IMR-90 (cell line): Measurements from ENCODE around the gene LATS2. TPM values are rescaled to one million over a fixed set of nuclear protein-coding genes. Genes with fewer than 3 reads are reported as not detected.

Experiments used
- ATAC-seq: fragments of 200-7000 bp; cut with Tn5 transposase; 2 replicates; pipeline ENCODE4 v1.9.1; 2020; ENCODE audit warnings: low read depth, mild to moderate bottlenecking, moderate library complexity
- BruUV-seq: library from RNA; stranded (reverse); fragments of 400-500 nt; replicated peaks from 2 replicates; lab custom pipeline; 2021; lab: Mats Ljungman, UMichigan
- CTCF ChIA-PET: fragments of 300-600 bp; formaldehyde crosslinking; extraction: SDS; loops from one replicate; lab custom pipeline; 2021; ENCODE audit warnings: antibody characterized with exemption; lab: Yijun Ruan, JAX
- POLR2A ChIA-PET: fragments of 300-600 bp; sonication (Branson Sonifier 250); formaldehyde crosslinking; loops from one replicate; lab custom pipeline; 2022; ENCODE audit warnings: antibody characterized with exemption; ENCODE audit not compliant: unreplicated experiment; lab: Charles Lee
- DNase-seq: peaks from one replicate; pipeline ENCODE4 v3.0.0; 2013
- H2AFZ ChIP-seq: replicated peaks from 2 replicates; pipeline ENCODE3; 2013; ENCODE audit warnings: low read length, mild to moderate bottlenecking; ENCODE audit not compliant: poor library complexity
- H2AK5ac ChIP-seq: 2 replicates; pipeline ENCODE4 v1.6.1; 2013; ENCODE audit warnings: low read depth, low read length, inconsistent platforms
- H2AK9ac ChIP-seq: replicated peaks from 2 replicates; pipeline ENCODE3; 2013; ENCODE audit warnings: mild to moderate bottlenecking, low read depth, low read length, moderate library complexity; ENCODE audit not compliant: poor library complexity
- H2BK120ac ChIP-seq: 2 replicates; pipeline ENCODE4 v1.6.1; 2013; ENCODE audit warnings: low read depth, low read length, inconsistent platforms
- H2BK15ac ChIP-seq: 3 replicates; pipeline ENCODE4 v1.6.1; 2013; ENCODE audit warnings: low read depth, low read length, inconsistent platforms
- H2BK20ac ChIP-seq: 2 replicates; pipeline ENCODE4 v1.6.1; 2013; ENCODE audit warnings: low read depth, mild to moderate bottlenecking, inconsistent platforms, low read length, moderate library complexity
- H2BK5ac ChIP-seq: 2 replicates; pipeline ENCODE4 v1.6.1; 2013; ENCODE audit warnings: mild to moderate bottlenecking, low read depth, low read length, inconsistent platforms; ENCODE audit not compliant: poor library complexity, severe bottlenecking
- H3K14ac ChIP-seq: replicated peaks from 2 replicates; pipeline ENCODE4 v1.6.1; 2013; ENCODE audit warnings: low read depth, low read length, inconsistent platforms
- H3K18ac ChIP-seq: 2 replicates; pipeline ENCODE4 v1.6.1; 2013; ENCODE audit warnings: low read depth, low read length, control low read depth
- H3K23ac ChIP-seq: 2 replicates; pipeline ENCODE4 v1.6.1; 2013; ENCODE audit warnings: low read depth, low read length, inconsistent platforms
- H3K27ac ChIP-seq: 2 replicates; pipeline ENCODE4 v1.5.1; 2013; ENCODE audit warnings: mild to moderate bottlenecking, control low read depth, low read length; ENCODE audit not compliant: insufficient read depth
- H3K27me3 ChIP-seq: 2 replicates; pipeline ENCODE4 v1.6.1; 2013; ENCODE audit warnings: low read length; ENCODE audit not compliant: control insufficient read depth, insufficient read depth
- H3K36me3 ChIP-seq: 2 replicates; pipeline ENCODE4 v1.6.1; 2013; ENCODE audit warnings: low read length, mixed read lengths; ENCODE audit not compliant: control insufficient read depth, insufficient read depth
- H3K4ac ChIP-seq: 2 replicates; pipeline ENCODE4 v1.6.1; 2013; ENCODE audit warnings: low read depth, low read length, inconsistent platforms
- H3K4me1 ChIP-seq: 2 replicates; pipeline ENCODE4 v1.6.1; 2013; ENCODE audit warnings: low read length, mixed read lengths; ENCODE audit not compliant: control insufficient read depth, insufficient read depth
- H3K4me2 ChIP-seq: 2 replicates; pipeline ENCODE4 v1.6.1; 2013; ENCODE audit warnings: low read depth, mild to moderate bottlenecking, control low read depth, low read length, moderate library complexity
- H3K4me3 ChIP-seq: 2 replicates; pipeline ENCODE4 v1.5.1; 2013; ENCODE audit warnings: low read depth, mild to moderate bottlenecking, control low read depth, low read length, moderate library complexity; ENCODE audit not compliant: insufficient read depth
- H3K56ac ChIP-seq: 2 replicates; pipeline ENCODE4 v1.6.1; 2013; ENCODE audit warnings: low read length, inconsistent platforms; ENCODE audit not compliant: insufficient read depth; ENCODE audit errors: extremely low read depth
- H3K79me1 ChIP-seq, 2 experiments: 2 replicates each; pipeline ENCODE4 v1.6.1; 2013; ENCODE audit warnings: low read length in 2 of 2, inconsistent platforms in 1 of 2, low read depth in 1 of 2
- H3K9ac ChIP-seq: 2 replicates; pipeline ENCODE4 v1.6.1; 2013; ENCODE audit warnings: low read depth, low read length, control low read depth
- H3K9me1 ChIP-seq: 2 replicates; pipeline ENCODE4 v1.6.1; 2013; ENCODE audit warnings: low read length, inconsistent platforms; ENCODE audit not compliant: insufficient read depth
- H3K9me3 ChIP-seq: 2 replicates; pipeline ENCODE4 v1.6.1; 2013; ENCODE audit warnings: low read length; ENCODE audit not compliant: control insufficient read depth, insufficient read depth
- H4K20me1 ChIP-seq: 2 replicates; pipeline ENCODE4 v1.6.1; 2013; ENCODE audit warnings: low read length, inconsistent platforms; ENCODE audit not compliant: insufficient read depth
- H4K5ac ChIP-seq: 2 replicates; pipeline ENCODE4 v1.6.1; 2013; ENCODE audit warnings: mild to moderate bottlenecking, low read depth, low read length, control low read depth
- H4K8ac ChIP-seq, 2 experiments: 2 replicates each; pipeline ENCODE4 v1.6.1; 2013; ENCODE audit warnings: low read depth in 2 of 2, low read length in 2 of 2, control low read depth in 1 of 2, inconsistent platforms in 1 of 2
- H4K91ac ChIP-seq: 2 replicates; pipeline ENCODE4 v1.6.1; 2013; ENCODE audit warnings: low read depth, low read length, inconsistent platforms; ENCODE audit not compliant: insufficient read depth
- CHD1 ChIP-seq: IDR thresholded peaks from 2 replicates; pipeline ENCODE4 v1.6.1; 2012; ENCODE audit warnings: low read depth, low read length, improper control_type of control experiment
- NFE2L2 ChIP-seq: fragments of 150-350 bp; IDR thresholded peaks from 2 replicates; pipeline ENCODE4 v1.6.1; 2016; ENCODE audit warnings: low read depth, mild to moderate bottlenecking, low read length
- USF2 ChIP-seq: fragments of 150-350 bp; IDR thresholded peaks from 2 replicates; pipeline ENCODE4 v1.6.1; 2017; ENCODE audit warnings: mild to moderate bottlenecking, antibody characterized with exemption, low read length, low read depth
- WGBS, 2 experiments: methylation state at CpG; one replicate each; pipeline versions ENCODE4 v1.1.5 to v1.1.7; 2013; ENCODE audit warnings: missing lambda C conversion rate in 2 of 2; ENCODE audit not compliant: insufficient read length in 1 of 2; ENCODE audit errors: extremely low coverage in 2 of 2; 5-methylcytosine and 5-hydroxymethylcytosine counted together
- dilution Hi-C: fragments of 300-500 bp; cut with HindIII; formaldehyde crosslinking; loops from one replicate; pipeline ENCODE4 v1.14.3; 2018; ENCODE audit warnings: low sequenced_read_pairs; ENCODE audit not compliant: unreplicated experiment
- in situ Hi-C: fragments of 300-500 bp; cut with MboI; formaldehyde crosslinking; loops from 3 replicates; pipeline ENCODE4 v1.14.3; 2019; ENCODE audit warnings: low sequenced_read_pairs, inconsistent platforms, mixed read lengths
- intact Hi-C: fragments of 100-400 bp; cut with micrococcal nuclease; formaldehyde crosslinking; loops from 2 replicates; pipeline ENCODE4 v1.10.0; 2022
- microRNA-seq, 2 experiments: library from miRNA; stranded (forward) in 1 of 2; unstranded in 1 of 2; fragments of 10-50 nt in 1 of 2; fragments of <30 nt in 1 of 2; gene quantifications in 1 of 2; microRNA quantifications in 1 of 2; one replicate each; pipeline versions ENCODE3 to v1.1.0; 2013 to 2020; ENCODE audit not compliant: insufficient read depth in 1 of 2, insufficient read length in 1 of 2, unreplicated experiment in 1 of 2
- polyA plus RNA-seq, 3 experiments: library from polyadenylated mRNA; depleted of rRNA; stranded (reverse); fragments of >200 nt; gene quantifications; 2 replicates each; pipeline ENCODE4 v1.2.3, GENCODE V29; 2012; ENCODE audit warnings: low replicate concordance in 1 of 3
- small RNA-seq, 5 experiments: library from RNA; depleted of rRNA; stranded (forward); fragments of <200 nt; gene quantifications; one replicate each; pipeline ENCODE3, GENCODE V24; 2012
- total RNA-seq: library from RNA; depleted of rRNA; stranded (reverse); fragments of >200 nt; gene quantifications from 2 replicates; pipeline ENCODE4 v1.2.3, GENCODE V29; 2012; rRNA removed

The LATS2 gene
- total and polyA plus RNA-seq, 2 of the 4 experiments (the other 2 are of a cell fraction): 12.7 to 22.4 TPM

- Histone ChIP-seq H4K20me1 (no peaks in the 10 kb centered on the region), H2BK5ac (no peak overlapping the region), H3K56ac (no peak overlapping the region), H2AK5ac (no peak overlapping the region), H2AK9ac (no peak overlapping the region), H2BK120ac (no peak overlapping the region), H4K8ac (no peak overlapping the region), H3K14ac (no peak overlapping the region), H3K9me1 (no peaks in the 10 kb centered on the region), H4K5ac (no peak overlapping the region), H4K91ac (no peak overlapping the region), H3K36me3 (no peaks in the 10 kb centered on the region), H3K27ac (no peak overlapping the region), H3K4ac (no peak overlapping the region), H3K4me3 (no peak overlapping the region), H2BK20ac (no peak overlapping the region), H3K9ac (no peak overlapping the region), H2BK15ac (no peak overlapping the region), H2AFZ (no peak overlapping the region), H3K9me3 (no peaks in the 10 kb centered on the region), H3K4me1 (no peaks in the 10 kb centered on the region), H3K18ac (no peak overlapping the region), H3K23ac (no peak overlapping the region), H3K79me1 (no peaks in the 10 kb centered on the region; a peak in 1 of 4 replicates), H3K4me2 (no peak overlapping the region), H3K27me3 (0 out of 2 replicates have a peak, but pooled peaks cover 2% of the 10 kb centered on the region)
- ChIA-PET POLR2A (no interaction called here), CTCF (interaction anchor here (0.7 to 1.6 kb wide), 3 partner anchors 95 to 965 kb away, joined by 3 to 5 read pairs (median 4); partner anchors contain the start of gene ZMYM2)
- in situ Hi-C loops (loop anchor here (5.0 to 10.0 kb wide), 2 partner anchors 206 to 738 kb away; no protein-coding TSS in a partner anchor), dilution Hi-C loops (no loop called here), intact Hi-C loops (loop anchor here (5.0 kb wide), 1 partner anchor 726 kb away; no protein-coding TSS in a partner anchor)
- ATAC-seq (no peak), DNase-seq (no peak)
- no CpG with 5 or more reads among the region's 4 CpGs for WGBS, 2 experiments
- no peak for TF ChIP-seq NFE2L2
- TF ChIP-seq CHD1: no peak
- no peak for TF ChIP-seq USF2
- BruUV-seq: no TSS peak
Observed at GRCh38 chr13:20923272-20923671, 138.1 kb downstream of the LATS2 start.

Small RNAs within 50 kb of the gene (microRNA-seq; reads per million reads assigned to microRNA genes)
- gene PPIAP27 (ENCODE audit: insufficient read depth, insufficient read length) (not detected), gene RNU4-9P (ENCODE audit: insufficient read depth, insufficient read length) (not detected)

Small RNAs within 50 kb of the gene (small RNA-seq; reads per million reads assigned to genes)
- 0 reads per million in 5 experiments for gene PPIAP27
- 0 reads per million in 5 experiments for gene RNU4-9P

Other genes starting within 250 kb of the LATS2 start
- gene XPO4, start 158.8 kb downstream of the LATS2 start, total RNA-seq: 21.1 and 25.3 TPM in 2 replicates
- 3.8 and 5.0 TPM in 2 replicates for gene XPO4, start 158.8 kb downstream of the LATS2 start, polyA plus RNA-seq (2012; rRNA removed)
- gene SAP18, start 78.5 kb upstream of the LATS2 start, total RNA-seq: 37.6 and 75.0 TPM in 2 replicates
- gene SAP18, start 78.5 kb upstream of the LATS2 start, polyA plus RNA-seq (2012; rRNA removed): 69.5 and 72.3 TPM in 2 replicates
- gene SKA3, start 115.0 kb upstream of the LATS2 start, total RNA-seq: 15.6 and 24.4 TPM in 2 replicates
- gene SKA3, start 115.0 kb upstream of the LATS2 start, polyA plus RNA-seq (2012; rRNA removed): 11.6 and 11.7 TPM in 2 replicates
- 5.3 and 7.0 TPM in 2 replicates for gene MRPL57, start 115.1 kb upstream of the LATS2 start, total RNA-seq
- 8.0 and 14.2 TPM in 2 replicates for gene MRPL57, start 115.1 kb upstream of the LATS2 start, polyA plus RNA-seq (2012; rRNA removed)